Stromal cell of bone marrow (primary cell): ENCODE data around the gene RASEF.
"Not testable (repeated sequence)": the region's sequence is repeated elsewhere in the genome, so short reads cannot be mapped to it uniquely, and the experiment has no call there.

Experiments
- DNase-seq: peaks from one replicate; pipeline ENCODE4 v3.0.0-alpha.2; 2012; ENCODE audit warnings: low read depth

Gene RASEF

DNA sequence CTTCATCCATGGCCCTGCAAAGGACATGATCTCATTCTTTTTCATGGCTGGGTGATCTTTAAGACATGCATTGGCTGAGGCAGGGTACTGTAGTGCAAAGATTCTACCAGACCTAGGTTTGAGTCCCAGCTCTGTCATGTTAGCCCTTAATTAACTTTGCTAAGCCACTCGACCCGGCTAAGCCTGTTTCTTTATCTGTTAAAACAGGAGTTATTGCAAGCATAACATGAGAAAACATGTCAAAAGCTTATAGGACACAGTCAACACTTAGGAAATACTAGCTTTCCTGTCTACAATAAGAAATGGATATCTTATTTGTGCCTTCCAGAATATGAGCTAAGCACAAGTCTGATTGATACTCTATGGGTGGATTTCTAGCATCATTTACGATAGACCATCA lies 92.6 kb downstream of the RASEF start:
- DNase-seq: no peak

DNA sequence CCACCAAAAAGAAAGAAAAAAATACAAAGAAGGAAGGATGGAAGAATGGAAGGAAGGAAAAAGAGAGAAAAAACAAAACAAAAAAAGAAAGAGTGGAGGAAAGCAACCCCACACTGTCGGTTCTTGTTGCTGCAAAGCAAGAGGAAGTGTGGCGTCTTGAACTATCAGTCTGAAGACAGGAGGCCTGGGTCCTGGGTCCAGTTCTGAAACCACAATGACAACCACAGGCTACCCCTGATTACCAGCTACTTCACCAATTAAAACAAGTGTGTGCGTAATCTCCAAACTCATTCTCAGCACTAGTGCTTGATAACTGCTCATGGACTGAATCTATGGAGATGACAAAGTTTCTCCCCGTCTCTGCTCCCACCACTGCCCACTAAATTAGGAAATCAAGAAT lies 93.7 kb downstream of the RASEF start:
- no peak for DNase-seq

- no peak for DNase-seq
These were observed 94.1 kb downstream of the RASEF start for GRCh38 chr9:82968816-82969215.

DNA sequence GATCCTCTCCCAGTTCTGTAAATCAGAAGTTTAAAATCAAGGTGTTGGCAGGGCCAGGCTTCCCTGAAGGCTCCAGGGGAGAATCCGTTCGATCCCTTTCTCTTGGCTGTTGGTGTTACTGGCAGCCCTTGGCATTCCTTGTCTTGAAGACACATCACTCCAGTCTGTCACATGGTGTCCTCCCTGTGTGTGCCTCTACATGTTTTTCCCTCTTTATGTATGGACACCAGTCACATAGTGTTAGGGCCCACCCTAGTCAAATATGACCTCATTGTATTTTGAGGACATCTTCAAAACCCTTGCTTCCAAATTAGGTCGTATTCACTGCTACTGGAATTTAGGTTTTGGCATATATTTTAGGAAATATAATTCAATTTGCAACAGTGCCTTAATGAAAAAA lies 94.6 kb downstream of the RASEF start:
- DNase-seq: no peak

- DNase-seq: peak; percentile 57
These were observed 101.3 kb downstream of the RASEF start for GRCh38 chr9:82961504-82962125.

GRCh38 chr9:82957529-82958379 lies 105.2 kb downstream of the RASEF start:
- DNase-seq: no peak

GRCh38 chr9:82949203-82949602 lies 113.7 kb downstream of the RASEF start:
- DNase-seq: no peak

GRCh38 chr9:82940376-82940775 lies 122.6 kb downstream of the RASEF start:
- DNase-seq: no peak

DNA sequence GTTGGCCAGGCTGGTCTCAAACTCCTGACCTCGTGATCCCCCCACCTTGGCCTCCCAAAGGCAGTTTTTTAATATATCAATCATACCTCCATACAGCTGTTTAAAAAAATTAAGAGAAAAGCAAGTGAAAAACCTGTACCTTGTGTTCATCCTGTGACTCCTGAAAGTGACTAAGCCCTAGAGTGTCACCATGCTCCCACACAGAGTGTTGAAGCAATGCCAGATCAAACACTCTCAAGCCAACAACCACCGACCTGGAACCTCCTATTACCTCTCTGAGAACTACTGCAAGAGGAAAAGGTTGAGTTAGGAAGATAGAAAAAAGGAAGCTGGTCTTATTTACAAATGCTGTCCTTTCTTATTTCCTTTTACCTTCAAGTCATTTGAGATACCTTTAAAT lies 123.5 kb downstream of the RASEF start:
- DNase-seq: no peak

DNA sequence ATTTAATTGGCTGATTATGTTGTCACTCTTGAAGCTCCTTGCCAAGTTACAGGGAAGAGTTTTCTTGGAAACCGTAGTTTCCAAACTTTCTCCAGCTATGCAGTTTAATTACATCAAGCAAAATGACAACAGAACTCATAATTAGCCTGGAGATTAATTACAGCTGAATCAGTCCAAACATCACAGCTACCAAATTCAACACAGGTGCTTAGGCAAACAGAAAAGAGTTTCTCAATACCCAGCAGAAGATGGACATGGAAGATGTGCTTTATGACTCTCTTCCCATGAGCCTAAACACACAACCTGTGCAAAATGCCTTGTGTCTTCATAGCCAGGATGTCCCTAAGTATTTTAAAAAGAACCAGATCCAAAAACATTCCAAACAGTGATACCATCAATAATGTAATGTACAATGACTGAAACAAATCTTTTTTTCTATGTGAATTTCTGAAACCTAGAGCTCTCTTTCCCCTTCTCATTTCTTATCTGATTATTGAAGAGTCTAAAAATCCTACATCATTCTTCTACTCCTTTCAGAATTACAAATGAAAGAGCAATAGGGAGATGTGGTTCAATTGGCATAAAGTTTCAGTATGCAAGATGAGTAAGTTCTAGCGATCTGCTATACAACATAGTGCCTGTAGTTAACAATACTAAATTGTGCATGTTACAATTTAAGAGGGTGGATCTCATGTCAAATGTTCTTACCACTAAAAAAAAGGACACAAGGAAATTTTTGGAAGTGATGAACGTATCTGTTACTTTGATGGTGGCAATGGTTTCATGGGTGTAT lies 124.3 kb downstream of the RASEF start:
- DNase-seq: no peak

DNA sequence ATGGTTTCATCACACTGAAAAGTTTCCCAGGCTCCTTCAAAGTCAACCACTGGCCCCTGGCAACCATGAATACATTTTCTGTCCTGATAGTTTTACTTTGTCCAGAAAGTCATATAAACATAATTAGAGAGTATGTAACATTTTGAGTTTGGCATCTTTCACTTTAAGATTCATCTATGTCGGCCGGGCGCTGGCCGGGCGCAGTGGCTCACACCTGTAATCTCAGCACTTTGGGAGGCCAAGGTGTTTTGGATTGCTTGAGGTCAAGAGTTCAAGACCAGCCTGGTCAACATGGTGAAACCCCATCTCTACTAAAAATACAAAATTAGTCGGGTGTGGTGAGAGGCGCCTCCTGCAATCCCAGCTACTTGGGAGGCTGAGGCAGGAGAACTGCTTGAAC lies 126.4 kb downstream of the RASEF start:
- not testable (repeated sequence) for DNase-seq

GRCh38 chr9:82934949-82935348 lies 128.0 kb downstream of the RASEF start:
- no peak for DNase-seq

GRCh38 chr9:82934025-82934424 lies 128.9 kb downstream of the RASEF start:
- DNase-seq: not testable (repeated sequence)

GRCh38 chr9:82930116-82930515 lies 132.8 kb downstream of the RASEF start:
- no peak for DNase-seq
